Measurements from ENCODE around the gene CCNJL. TPM values are rescaled to one million over a fixed set of nuclear protein-coding genes. Genes with fewer than 3 reads are reported as not detected.

CCNJL gene
- total and polyA plus RNA-seq, 4 donors, result 0.07 to 0.84 (median 0.63) TPM

DNA sequence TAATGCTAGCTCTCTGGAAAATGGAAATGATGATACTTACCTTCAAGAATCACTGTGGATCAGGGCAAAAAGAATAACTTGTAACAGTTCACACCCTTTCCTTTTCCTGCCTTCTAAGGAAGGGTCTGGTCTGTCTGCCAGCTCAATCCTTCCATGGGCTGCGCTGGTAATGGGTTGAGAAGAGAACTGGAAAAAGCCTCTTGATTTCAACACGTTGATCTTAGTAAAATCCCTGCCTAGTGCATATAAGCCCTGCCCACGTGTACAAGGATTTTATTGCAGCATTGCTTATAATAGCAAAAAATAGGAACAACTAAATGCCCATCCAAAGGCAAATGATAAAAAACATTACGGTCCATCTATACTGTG lies 37.6 kb upstream of the CCNJL start:
- H3K27me3 ChIP-seq (ENCODE audit: control insufficient read depth in 4 of 4, insufficient read depth in 4 of 4, low read length in 3 of 4), result peaks cover 0 to 4% (median 0%) of the 10 kb centered on the region in 4 donors

More for the DNA sequence above, 37.6 kb upstream of the CCNJL start:
- DNase-seq (ENCODE audit: low spot score), result no peak
- Histone ChIP-seq H3K4me3 (ENCODE audit: low read depth in 1 of 3, low read length in 3 of 3) (no peak overlapping the region), H3K36me3 (ENCODE audit: control insufficient read depth in 4 of 4, insufficient read depth in 3 of 4, low read depth in 1 of 4, low read length in 3 of 4) (no peaks in the 10 kb centered on the region), H3K9ac (ENCODE audit: low read depth in 1 of 2, low read length in 2 of 2) (no peak overlapping the region), H3K27ac (ENCODE audit: low read depth in 1 of 2, low read length in 2 of 2) (no peak overlapping the region), H3K4me1 (ENCODE audit: control insufficient read depth in 4 of 4, insufficient read depth in 4 of 4, low read length in 3 of 4) (peaks cover 0 to 3% (median 0%) of the 10 kb centered on the region in 4 donors), H3K9me3 (ENCODE audit: control insufficient read depth in 4 of 4, low read length in 3 of 4) (no peaks in the 10 kb centered on the region)
- TF ChIP-seq ZBTB33 (IDR thresholded peaks at IDR 0.05) (no peak), JUND (IDR thresholded peaks at IDR 0.05) (no peak), HNF4A (conservative IDR thresholded peaks at IDR 0.05) (no peak), YY1 (IDR thresholded peaks at IDR 0.05) (no peak), HNF4G (IDR thresholded peaks at IDR 0.05) (no peak), RXRA (IDR thresholded peaks at IDR 0.05) (no peak), FOXA1 (IDR thresholded peaks at IDR 0.05) (no peak), MAX (IDR thresholded peaks at IDR 0.05) (no peak), TAF1 (conservative IDR thresholded peaks at IDR 0.05) (no peak), REST (IDR thresholded peaks at IDR 0.05) (no peak), CTCF (IDR thresholded peaks at IDR 0.05; ENCODE audit: low read depth, low read length, missing input control) (no peak), RAD21 (IDR thresholded peaks at IDR 0.05) (no peak), GABPA (IDR thresholded peaks at IDR 0.05 in 1 of 2, conservative IDR thresholded peaks at IDR 0.05 in 1 of 2) (no peak), NR2F2 (IDR thresholded peaks at IDR 0.05) (no peak), EGR1 (IDR thresholded peaks at IDR 0.05; ENCODE audit: low read depth in 2 of 2) (no peak), SP1 (IDR thresholded peaks at IDR 0.05) (no peak), FOXA2 (IDR thresholded peaks at IDR 0.05) (no peak)
- TF ChIP-seq, protein P1, sequence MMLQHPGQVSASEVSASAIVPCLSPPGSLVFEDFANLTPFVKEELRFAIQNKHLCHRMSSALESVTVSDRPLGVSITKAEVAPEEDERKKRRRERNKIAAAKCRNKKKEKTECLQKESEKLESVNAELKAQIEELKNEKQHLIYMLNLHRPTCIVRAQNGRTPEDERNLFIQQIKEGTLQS (IDR thresholded peaks at IDR 0.05), result no peak
- WGBS, result 77% methylated on average over 4 of the region's 4 CpGs

Measured in liver (tissue), 9 donors.